Measurements from ENCODE around the gene GATM.

GATM gene

DNA sequence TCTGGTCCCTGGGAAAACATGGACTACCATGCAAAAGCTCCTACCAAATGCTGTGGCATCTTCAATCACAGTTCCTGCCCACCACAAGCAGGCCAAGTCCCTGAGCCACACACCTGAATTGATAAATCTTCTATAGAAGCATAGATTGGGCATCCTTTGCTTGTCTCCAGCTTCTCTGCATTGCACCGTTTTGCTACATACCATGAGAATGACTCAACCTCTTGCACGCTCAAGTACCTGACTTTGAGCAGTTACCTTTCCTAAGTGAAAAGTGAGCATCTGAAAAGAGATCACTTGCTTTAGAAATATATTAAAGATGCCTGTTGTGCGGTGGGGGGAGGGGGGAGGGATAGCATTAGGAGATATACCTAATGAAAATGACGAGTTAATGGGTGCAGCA, 31.3 kb downstream of the GATM start:
- Histone ChIP-seq H3K4me1 (ENCODE audit: insufficient read depth, low read length) (no peaks in the 10 kb centered on the region), H3K27ac (ENCODE audit: low read length) (no peak overlapping the region), H3K9me3 (ENCODE audit: insufficient read depth, low read depth, low read length) (no peaks in the 10 kb centered on the region), H3K9ac (ENCODE audit: low read depth, low read length) (no peak overlapping the region), H3K4me3 (ENCODE audit: low read length) (no peak overlapping the region), H3K36me3 (ENCODE audit: insufficient read depth, low read depth, low read length) (no peaks in the 10 kb centered on the region), H3K27me3 (ENCODE audit: insufficient read depth, low read length) (0 out of 2 replicates have a peak, but pooled peaks cover 4% of the 10 kb centered on the region)

DNA sequence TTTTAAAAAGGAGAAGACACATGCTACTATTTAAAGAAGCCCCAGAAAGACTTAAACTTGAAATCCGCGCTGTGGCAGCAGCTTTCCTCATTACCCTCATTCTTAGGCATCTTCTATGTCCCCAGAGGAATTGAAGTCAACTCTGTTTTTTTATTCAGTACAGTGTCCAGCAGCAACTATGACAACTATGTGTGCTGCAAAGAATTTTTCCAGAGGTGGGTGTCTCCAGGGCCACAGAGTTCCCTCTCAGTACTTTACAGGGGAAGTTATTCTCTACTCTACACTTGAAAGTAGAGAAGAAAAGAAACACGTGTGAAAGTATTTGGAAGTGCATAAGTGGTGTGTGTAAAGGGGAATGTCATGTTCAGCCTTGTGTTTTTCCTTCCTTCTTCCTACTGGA, 32.0 kb downstream of the GATM start:
- Histone ChIP-seq H3K9ac (ENCODE audit: low read depth, low read length) (no peak overlapping the region), H3K4me1 (ENCODE audit: insufficient read depth, low read length) (no peaks in the 10 kb centered on the region), H3K4me3 (ENCODE audit: low read length) (no peak overlapping the region), H3K36me3 (ENCODE audit: insufficient read depth, low read depth, low read length) (no peaks in the 10 kb centered on the region), H3K9me3 (ENCODE audit: insufficient read depth, low read depth, low read length) (no peaks in the 10 kb centered on the region), H3K27ac (ENCODE audit: low read length) (no peak overlapping the region), H3K27me3 (ENCODE audit: insufficient read depth, low read length) (0 out of 2 replicates have a peak, but pooled peaks cover 4% of the 10 kb centered on the region)

DNA sequence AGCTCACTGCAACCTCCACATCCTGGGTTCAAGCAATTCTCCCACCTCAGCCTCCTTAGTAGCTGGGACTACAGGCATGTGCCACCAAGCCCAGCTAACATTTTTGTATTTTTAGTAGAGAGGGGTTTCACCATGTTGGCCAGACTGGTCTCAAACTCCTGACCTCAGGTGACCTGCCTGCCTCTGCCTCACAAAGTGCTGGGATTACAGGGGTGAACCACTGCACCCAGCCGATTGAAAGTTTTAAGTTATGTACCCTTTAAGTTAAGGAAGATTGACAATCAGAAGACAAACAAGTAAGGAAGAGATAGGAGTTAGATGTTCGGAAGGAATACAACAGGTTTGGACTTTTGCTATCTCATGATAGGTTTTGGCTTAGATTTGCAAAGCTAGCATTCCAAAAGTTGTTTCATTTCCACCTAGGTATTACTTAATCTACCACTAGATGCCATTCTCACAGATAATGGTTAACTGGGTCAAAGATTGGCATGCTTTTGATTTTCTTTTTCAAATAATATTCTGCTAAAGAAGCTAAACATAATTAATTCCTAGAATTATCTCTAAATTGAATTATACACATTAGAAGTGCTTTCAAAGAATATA, 35.0 kb downstream of the GATM start:
- Histone ChIP-seq H3K27ac (ENCODE audit: low read length) (no peak overlapping the region), H3K9me3 (ENCODE audit: insufficient read depth, low read depth, low read length) (no peaks in the 10 kb centered on the region), H3K36me3 (ENCODE audit: insufficient read depth, low read depth, low read length) (no peaks in the 10 kb centered on the region), H3K27me3 (ENCODE audit: insufficient read depth, low read length) (no peaks in the 10 kb centered on the region), H3K4me3 (ENCODE audit: low read length) (no peak overlapping the region), H3K9ac (ENCODE audit: low read depth, low read length) (no peak overlapping the region), H3K4me1 (ENCODE audit: insufficient read depth, low read length) (no peaks in the 10 kb centered on the region)

DNA sequence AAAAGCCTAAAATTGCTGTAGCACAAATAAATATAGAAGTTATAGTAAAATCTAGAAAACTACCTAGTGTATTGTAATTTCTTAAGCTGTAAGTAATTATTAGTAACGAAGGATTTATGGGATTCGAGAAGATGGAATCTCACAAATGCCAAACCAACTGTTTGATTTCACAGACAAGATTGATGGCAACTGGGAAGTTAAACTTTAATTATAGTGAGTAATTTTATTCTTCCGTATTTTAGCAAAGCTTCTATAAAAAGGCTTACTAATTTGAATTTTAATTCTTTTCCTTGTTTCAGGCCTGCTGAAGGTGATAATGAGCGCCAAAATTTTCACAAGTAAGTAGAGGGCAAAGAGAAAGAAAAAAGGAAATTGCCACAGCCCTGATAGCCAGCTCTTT, 36.6 kb downstream of the GATM start:
- Histone ChIP-seq H3K9me3 (ENCODE audit: insufficient read depth, low read depth, low read length) (no peaks in the 10 kb centered on the region), H3K36me3 (ENCODE audit: insufficient read depth, low read depth, low read length) (no peaks in the 10 kb centered on the region), H3K9ac (ENCODE audit: low read depth, low read length) (no peak overlapping the region), H3K4me3 (ENCODE audit: low read length) (no peak overlapping the region), H3K27me3 (ENCODE audit: insufficient read depth, low read length) (no peaks in the 10 kb centered on the region), H3K4me1 (ENCODE audit: insufficient read depth, low read length) (no peaks in the 10 kb centered on the region), H3K27ac (ENCODE audit: low read length) (no peak overlapping the region)

DNA sequence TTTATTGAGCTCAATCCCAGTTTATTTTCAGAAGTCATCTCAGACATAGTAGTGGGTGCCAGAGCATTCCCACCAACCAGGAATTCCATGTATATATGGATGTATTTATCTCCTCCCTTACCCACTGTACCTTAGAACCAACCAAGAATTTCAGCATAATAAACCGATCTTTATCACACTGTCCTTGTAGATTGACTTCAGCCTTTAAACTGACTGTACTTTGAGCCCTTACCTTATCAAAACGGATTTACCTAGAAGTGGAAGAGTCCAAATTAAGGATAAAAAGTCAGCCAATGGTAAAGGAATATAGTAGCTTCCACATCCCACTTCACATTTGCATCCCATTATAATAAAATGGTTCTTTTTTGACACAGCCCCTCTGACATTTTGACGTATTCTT, 37.9 kb downstream of the GATM start:
- Histone ChIP-seq H3K27me3 (ENCODE audit: insufficient read depth, low read length) (no peaks in the 10 kb centered on the region), H3K27ac (ENCODE audit: low read length) (no peak overlapping the region), H3K9me3 (ENCODE audit: insufficient read depth, low read depth, low read length) (no peaks in the 10 kb centered on the region), H3K36me3 (ENCODE audit: insufficient read depth, low read depth, low read length) (no peaks in the 10 kb centered on the region), H3K4me3 (ENCODE audit: low read length) (no peak overlapping the region), H3K4me1 (ENCODE audit: insufficient read depth, low read length) (no peaks in the 10 kb centered on the region), H3K9ac (ENCODE audit: low read depth, low read length) (no peak overlapping the region)

DNA sequence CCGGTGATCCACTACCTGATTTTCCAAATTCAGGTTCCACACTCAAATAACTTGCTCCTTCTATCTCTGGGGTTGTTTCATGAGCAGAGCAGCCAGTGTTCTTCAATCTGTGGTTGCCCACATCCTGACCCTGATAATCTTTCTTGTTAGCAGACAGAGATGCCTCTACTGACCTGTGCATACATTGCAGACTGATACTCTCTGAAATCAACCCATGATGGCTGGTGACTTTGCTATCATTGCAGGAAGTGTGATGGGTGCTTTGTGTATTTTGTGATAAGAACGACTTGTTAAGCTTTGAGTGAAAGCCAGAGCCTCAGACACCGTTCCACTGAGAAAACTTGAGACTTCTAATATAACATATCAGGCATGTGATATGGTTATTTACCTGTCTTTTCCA, 39.9 kb downstream of the GATM start:
- Histone ChIP-seq H3K4me1 (ENCODE audit: insufficient read depth, low read length) (no peaks in the 10 kb centered on the region), H3K36me3 (ENCODE audit: insufficient read depth, low read depth, low read length) (no peaks in the 10 kb centered on the region), H3K9me3 (ENCODE audit: insufficient read depth, low read depth, low read length) (no peaks in the 10 kb centered on the region), H3K27me3 (ENCODE audit: insufficient read depth, low read length) (no peaks in the 10 kb centered on the region), H3K27ac (ENCODE audit: low read length) (no peak overlapping the region), H3K4me3 (ENCODE audit: low read length) (no peak overlapping the region), H3K9ac (ENCODE audit: low read depth, low read length) (no peak overlapping the region)

DNA sequence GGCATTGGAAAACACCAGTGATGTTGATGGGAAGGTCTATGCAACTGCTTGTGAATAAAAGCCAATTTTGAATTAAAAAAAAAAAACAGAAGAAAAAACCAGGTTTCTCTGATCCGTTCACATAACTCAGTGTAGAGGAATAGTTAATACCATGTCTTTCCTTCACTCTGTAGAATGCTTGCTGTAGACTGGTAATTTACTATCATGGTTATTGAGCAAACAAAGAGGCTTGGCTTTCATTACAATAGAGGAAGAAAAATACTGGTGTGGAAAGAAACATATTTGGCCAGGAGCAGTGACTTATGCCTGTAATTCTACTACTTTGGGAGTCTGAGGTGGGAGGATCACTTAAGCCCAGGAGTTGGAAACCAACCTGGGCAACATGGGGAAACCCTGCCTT, 41.1 kb downstream of the GATM start:
- Histone ChIP-seq H3K4me1 (ENCODE audit: insufficient read depth, low read length) (no peaks in the 10 kb centered on the region), H3K36me3 (ENCODE audit: insufficient read depth, low read depth, low read length) (no peaks in the 10 kb centered on the region), H3K9me3 (ENCODE audit: insufficient read depth, low read depth, low read length) (no peaks in the 10 kb centered on the region), H3K4me3 (ENCODE audit: low read length) (no peak overlapping the region), H3K27ac (ENCODE audit: low read length) (no peak overlapping the region), H3K9ac (ENCODE audit: low read depth, low read length) (no peak overlapping the region), H3K27me3 (ENCODE audit: insufficient read depth, low read length) (no peaks in the 10 kb centered on the region)

DNA sequence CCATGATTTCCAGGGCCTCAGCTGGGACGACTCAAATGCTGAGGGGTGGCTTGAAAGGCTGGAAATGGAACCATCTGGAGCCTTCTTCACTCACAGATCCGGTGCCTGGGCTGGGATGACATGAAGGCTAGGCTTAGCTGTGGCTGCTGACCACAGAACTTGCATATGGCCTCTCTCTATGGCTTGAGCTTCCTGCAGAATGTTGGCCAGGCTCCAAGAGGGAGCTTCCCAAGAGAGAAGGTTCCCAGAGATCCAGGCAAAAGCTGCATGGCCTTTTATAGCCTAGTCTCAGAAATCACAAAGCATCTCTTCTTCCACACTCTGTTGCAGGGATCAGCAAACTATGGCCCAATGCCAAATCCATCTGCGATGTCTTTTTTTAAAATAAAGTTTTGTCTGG, 44.8 kb downstream of the GATM start:
- H3K9me3 ChIP-seq (ENCODE audit: insufficient read depth, low read depth, low read length) = no peaks in the 10 kb centered on the region
- H3K4me3 ChIP-seq (ENCODE audit: low read length) = no peak overlapping the region
- H3K36me3 ChIP-seq (ENCODE audit: insufficient read depth, low read depth, low read length) = no peaks in the 10 kb centered on the region
- no peaks in the 10 kb centered on the region for H3K4me1 ChIP-seq (ENCODE audit: insufficient read depth, low read length)
- H3K27me3 ChIP-seq (ENCODE audit: insufficient read depth, low read length) = no peaks in the 10 kb centered on the region
- H3K9ac ChIP-seq (ENCODE audit: low read depth, low read length) = no peak overlapping the region
- no peak overlapping the region for H3K27ac ChIP-seq (ENCODE audit: low read length)

DNA sequence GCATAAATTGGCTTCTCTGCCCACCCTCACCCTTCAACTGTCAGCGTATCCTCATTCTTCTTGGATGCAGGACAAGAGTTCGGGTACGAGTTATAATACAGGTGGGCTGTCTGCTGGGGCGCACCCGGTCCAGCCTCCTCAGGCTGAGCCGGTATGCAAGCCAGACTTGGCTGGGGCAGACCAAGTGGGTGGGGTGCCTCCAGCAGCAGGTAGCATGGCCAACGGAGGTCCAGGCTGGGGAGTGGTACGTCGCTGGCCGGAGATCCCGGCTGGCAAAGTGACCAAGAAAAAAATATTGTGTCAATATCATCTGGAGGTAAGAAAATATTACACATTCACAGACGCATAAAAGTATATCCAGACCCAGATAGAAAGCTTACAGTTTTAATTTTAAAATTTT, 45.6 kb downstream of the GATM start:
- Histone ChIP-seq H3K9me3 (ENCODE audit: insufficient read depth, low read depth, low read length) (no peaks in the 10 kb centered on the region), H3K4me3 (ENCODE audit: low read length) (no peak overlapping the region), H3K4me1 (ENCODE audit: insufficient read depth, low read length) (no peaks in the 10 kb centered on the region; the same call in 1 of the 2 replicates), H3K27me3 (ENCODE audit: insufficient read depth, low read length) (no peaks in the 10 kb centered on the region), H3K9ac (ENCODE audit: low read depth, low read length) (no peak overlapping the region), H3K27ac (ENCODE audit: low read length) (no peak overlapping the region), H3K36me3 (ENCODE audit: insufficient read depth, low read depth, low read length) (no peaks in the 10 kb centered on the region)

DNA sequence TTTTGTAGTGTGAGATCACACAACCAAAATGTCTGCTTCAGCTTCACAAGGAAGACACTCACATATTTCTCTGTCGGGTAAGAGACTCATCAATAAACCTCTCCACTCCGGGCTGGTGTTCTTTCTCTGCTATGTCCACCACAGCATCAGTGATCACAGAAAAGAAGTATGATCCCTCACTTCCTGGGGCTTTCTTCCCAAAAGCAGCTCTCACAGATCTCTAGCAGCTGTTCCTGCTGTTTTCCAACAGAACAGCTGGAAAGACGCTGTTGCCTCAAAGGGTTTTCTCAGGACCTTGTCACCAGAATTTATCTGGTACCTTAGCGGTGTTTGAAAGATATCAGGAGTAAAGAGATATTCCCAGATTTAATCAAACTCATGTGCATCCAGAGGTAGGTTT, 46.4 kb downstream of the GATM start:
- Histone ChIP-seq H3K36me3 (ENCODE audit: insufficient read depth, low read depth, low read length) (no peaks in the 10 kb centered on the region), H3K4me1 (ENCODE audit: insufficient read depth, low read length) (peaks cover under 1% of the 10 kb centered on the region; the same call in 1 of the 2 replicates), H3K27ac (ENCODE audit: low read length) (no peak overlapping the region), H3K9ac (ENCODE audit: low read depth, low read length) (no peak overlapping the region), H3K27me3 (ENCODE audit: insufficient read depth, low read length) (no peaks in the 10 kb centered on the region), H3K4me3 (ENCODE audit: low read length) (no peak overlapping the region), H3K9me3 (ENCODE audit: insufficient read depth, low read depth, low read length) (no peaks in the 10 kb centered on the region)

DNA sequence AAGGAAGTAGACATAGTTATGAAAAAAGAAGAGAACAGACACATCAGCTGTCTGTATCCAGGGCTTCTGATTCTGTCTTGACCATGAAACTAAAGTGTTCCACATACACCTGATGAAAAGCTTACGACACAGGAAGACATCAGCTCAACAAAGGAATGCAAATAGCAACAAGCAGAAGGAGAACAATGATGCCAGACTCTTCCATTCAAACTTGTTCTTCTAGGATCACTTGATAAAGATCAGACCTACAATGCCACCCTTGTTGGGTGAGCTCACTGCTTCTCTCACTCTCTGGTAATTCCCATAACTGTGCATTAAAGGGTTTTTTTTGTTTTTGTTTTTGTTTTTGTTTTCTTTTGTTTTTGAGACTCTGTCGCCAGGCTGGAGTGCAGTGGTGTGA, 49.7 kb downstream of the GATM start:
- H3K9me3 ChIP-seq (ENCODE audit: insufficient read depth, low read depth, low read length) = no peaks in the 10 kb centered on the region
- H3K4me3 ChIP-seq (ENCODE audit: low read length) = no peak overlapping the region
- no peak overlapping the region for H3K27ac ChIP-seq (ENCODE audit: low read length)
- H3K4me1 ChIP-seq (ENCODE audit: insufficient read depth, low read length) = peaks cover 5% of the 10 kb centered on the region; the same call in 1 of the 2 replicates
- no peaks in the 10 kb centered on the region for H3K36me3 ChIP-seq (ENCODE audit: insufficient read depth, low read depth, low read length)
- H3K27me3 ChIP-seq (ENCODE audit: insufficient read depth, low read length) = no peaks in the 10 kb centered on the region
- no peak overlapping the region for H3K9ac ChIP-seq (ENCODE audit: low read depth, low read length)

DNA sequence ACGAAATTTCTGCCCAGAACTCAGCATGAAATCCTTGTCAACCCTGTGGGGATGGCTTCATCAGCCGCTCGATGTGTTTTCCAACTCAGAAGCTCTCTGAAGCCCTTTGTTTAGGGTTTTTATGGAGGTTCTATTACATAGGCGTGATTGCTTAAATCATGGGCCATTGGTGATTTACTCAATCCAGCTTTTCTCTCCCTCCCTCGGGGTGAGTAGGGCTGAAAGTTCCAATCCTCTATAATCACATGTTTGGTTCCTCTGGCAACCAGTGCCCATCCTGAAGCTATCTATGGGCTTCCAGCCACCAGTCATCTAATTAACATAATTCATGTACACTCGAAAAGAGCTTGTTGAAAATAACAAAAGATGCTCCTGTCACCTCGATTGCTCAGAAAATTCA, 51.6 kb downstream of the GATM start:
- H3K9me3 ChIP-seq (ENCODE audit: insufficient read depth, low read depth, low read length) = no peaks in the 10 kb centered on the region
- no peaks in the 10 kb centered on the region for H3K27me3 ChIP-seq (ENCODE audit: insufficient read depth, low read length)
- peaks cover 5% of the 10 kb centered on the region; the same call in 1 of the 2 replicates for H3K4me1 ChIP-seq (ENCODE audit: insufficient read depth, low read length)
- no peak overlapping the region for H3K27ac ChIP-seq (ENCODE audit: low read length)
- H3K9ac ChIP-seq (ENCODE audit: low read depth, low read length) = no peak overlapping the region
- no peaks in the 10 kb centered on the region for H3K36me3 ChIP-seq (ENCODE audit: insufficient read depth, low read depth, low read length)
- peak overlapping the region; percentile 25; the same call in 1 of the 2 replicates for H3K4me3 ChIP-seq (ENCODE audit: low read length)

Measured in iPS-20b (cell line).